IPS-15b (cell line): Measurements from ENCODE around the gene SHLD1.

Experiments used
- H3K27me3 ChIP-seq: one replicate; pipeline ENCODE4 v1.6.1; 2013; ENCODE audit warnings: low read length; ENCODE audit not compliant: control insufficient read depth, insufficient read depth
- H3K36me3 ChIP-seq: one replicate; pipeline ENCODE4 v1.6.1; 2013; ENCODE audit warnings: low read length; ENCODE audit not compliant: control insufficient read depth, insufficient read depth
- H3K4me1 ChIP-seq: one replicate; pipeline ENCODE4 v1.6.1; 2013; ENCODE audit warnings: mild to moderate bottlenecking, low read length; ENCODE audit not compliant: control insufficient read depth, insufficient read depth
- H3K4me3 ChIP-seq: one replicate; pipeline ENCODE4 v1.5.1; 2013; ENCODE audit warnings: low read depth, low read length
- H3K9ac ChIP-seq: one replicate; pipeline ENCODE4 v1.6.1; 2013; ENCODE audit warnings: low read depth, mild to moderate bottlenecking, low read length
- H3K9me3 ChIP-seq: one replicate; pipeline ENCODE4 v1.6.1; 2013; ENCODE audit warnings: mild to moderate bottlenecking, low read length; ENCODE audit not compliant: control insufficient read depth, insufficient read depth

SHLD1 gene

GRCh38 chr20:5844063-5844681, 94.0 kb downstream of the SHLD1 start:
- no peaks in the 10 kb centered on the region for H3K4me1 ChIP-seq
- H3K9me3 ChIP-seq, result no peaks in the 10 kb centered on the region
- H3K36me3 ChIP-seq, result no peaks in the 10 kb centered on the region
- H3K9ac ChIP-seq, result no peak overlapping the region
- no peak overlapping the region for H3K4me3 ChIP-seq
- no peaks in the 10 kb centered on the region for H3K27me3 ChIP-seq

GRCh38 chr20:5845681-5846615, 95.7 kb downstream of the SHLD1 start:
- H3K9ac ChIP-seq, result no peak overlapping the region

GRCh38 chr20:5848711-5849505, 98.7 kb downstream of the SHLD1 start:
- no peak overlapping the region for H3K4me3 ChIP-seq
- H3K36me3 ChIP-seq, result no peaks in the 10 kb centered on the region

More at GRCh38 chr20:5845681-5846615, 95.7 kb downstream of the SHLD1 start:
- H3K36me3 ChIP-seq, result no peaks in the 10 kb centered on the region
- H3K27me3 ChIP-seq, result no peaks in the 10 kb centered on the region
- H3K9me3 ChIP-seq, result no peaks in the 10 kb centered on the region
- no peaks in the 10 kb centered on the region for H3K4me1 ChIP-seq
- no peak overlapping the region for H3K4me3 ChIP-seq

GRCh38 chr20:5855939-5856338, 105.7 kb downstream of the SHLD1 start:
- H3K9ac ChIP-seq, result no peak overlapping the region
- no peaks in the 10 kb centered on the region for H3K9me3 ChIP-seq
- H3K4me3 ChIP-seq, result no peak overlapping the region
- no peaks in the 10 kb centered on the region for H3K27me3 ChIP-seq
- no peaks in the 10 kb centered on the region for H3K4me1 ChIP-seq
- no peaks in the 10 kb centered on the region for H3K36me3 ChIP-seq

More at GRCh38 chr20:5848711-5849505, 98.7 kb downstream of the SHLD1 start:
- Histone ChIP-seq H3K9me3 (no peaks in the 10 kb centered on the region), H3K27me3 (no peaks in the 10 kb centered on the region), H3K4me1 (no peaks in the 10 kb centered on the region), H3K9ac (no peak overlapping the region)

- Histone ChIP-seq H3K9ac (no peak overlapping the region), H3K4me1 (no peaks in the 10 kb centered on the region), H3K4me3 (no peak overlapping the region), H3K9me3 (no peaks in the 10 kb centered on the region), H3K36me3 (no peaks in the 10 kb centered on the region), H3K27me3 (no peaks in the 10 kb centered on the region)
These were observed 109.4 kb downstream of the SHLD1 start for GRCh38 chr20:5859608-5860007.

GRCh38 chr20:5862703-5863039, 112.5 kb downstream of the SHLD1 start:
- Histone ChIP-seq H3K9me3 (no peaks in the 10 kb centered on the region), H3K4me1 (no peaks in the 10 kb centered on the region), H3K27me3 (no peaks in the 10 kb centered on the region), H3K9ac (no peak overlapping the region), H3K4me3 (no peak overlapping the region), H3K36me3 (no peaks in the 10 kb centered on the region)

GRCh38 chr20:5863040-5863833, 113.0 kb downstream of the SHLD1 start:
- Histone ChIP-seq H3K4me1 (no peaks in the 10 kb centered on the region), H3K36me3 (no peaks in the 10 kb centered on the region), H3K9me3 (no peaks in the 10 kb centered on the region), H3K27me3 (no peaks in the 10 kb centered on the region), H3K4me3 (no peak overlapping the region), H3K9ac (no peak overlapping the region)

GRCh38 chr20:5864428-5864827, 114.2 kb downstream of the SHLD1 start:
- no peaks in the 10 kb centered on the region for H3K9me3 ChIP-seq
- no peaks in the 10 kb centered on the region for H3K27me3 ChIP-seq
- no peak overlapping the region for H3K4me3 ChIP-seq
- H3K9ac ChIP-seq, result no peak overlapping the region
- H3K4me1 ChIP-seq, result no peaks in the 10 kb centered on the region
- no peaks in the 10 kb centered on the region for H3K36me3 ChIP-seq

- Histone ChIP-seq H3K36me3 (no peaks in the 10 kb centered on the region), H3K27me3 (no peaks in the 10 kb centered on the region), H3K9me3 (no peaks in the 10 kb centered on the region), H3K4me3 (no peak overlapping the region), H3K4me1 (no peaks in the 10 kb centered on the region), H3K9ac (no peak overlapping the region)
These were observed 114.8 kb downstream of the SHLD1 start for GRCh38 chr20:5864873-5865587.

- Histone ChIP-seq H3K4me3 (no peak overlapping the region), H3K9ac (no peak overlapping the region), H3K36me3 (no peaks in the 10 kb centered on the region), H3K9me3 (no peaks in the 10 kb centered on the region), H3K27me3 (no peaks in the 10 kb centered on the region), H3K4me1 (no peaks in the 10 kb centered on the region)
These were observed 115.4 kb downstream of the SHLD1 start for GRCh38 chr20:5865604-5866003.
